Activated CD4-positive, alpha-beta T cell treated with anti-CD3 and anti-CD28 coated beads for 48 hours (primary cell): Measurements from ENCODE around the gene MITF.
"Not testable (repeated sequence)": the region's sequence is repeated elsewhere in the genome, so short reads cannot be mapped to it uniquely, and the experiment has no call there.

Experiments used
- DNase-seq: peaks from one replicate; pipeline ENCODE4 v3.0.0-alpha.2; 2020

The MITF gene

GRCh38 chr3:69879051-69879450 lies 139.8 kb downstream of the MITF start:
- DNase-seq, result no peak

- no peak for DNase-seq
Observed at GRCh38 chr3:69880069-69880640, 140.9 kb downstream of the MITF start.

- DNase-seq, result no peak
Observed at GRCh38 chr3:69881051-69881450, 141.8 kb downstream of the MITF start.

DNA sequence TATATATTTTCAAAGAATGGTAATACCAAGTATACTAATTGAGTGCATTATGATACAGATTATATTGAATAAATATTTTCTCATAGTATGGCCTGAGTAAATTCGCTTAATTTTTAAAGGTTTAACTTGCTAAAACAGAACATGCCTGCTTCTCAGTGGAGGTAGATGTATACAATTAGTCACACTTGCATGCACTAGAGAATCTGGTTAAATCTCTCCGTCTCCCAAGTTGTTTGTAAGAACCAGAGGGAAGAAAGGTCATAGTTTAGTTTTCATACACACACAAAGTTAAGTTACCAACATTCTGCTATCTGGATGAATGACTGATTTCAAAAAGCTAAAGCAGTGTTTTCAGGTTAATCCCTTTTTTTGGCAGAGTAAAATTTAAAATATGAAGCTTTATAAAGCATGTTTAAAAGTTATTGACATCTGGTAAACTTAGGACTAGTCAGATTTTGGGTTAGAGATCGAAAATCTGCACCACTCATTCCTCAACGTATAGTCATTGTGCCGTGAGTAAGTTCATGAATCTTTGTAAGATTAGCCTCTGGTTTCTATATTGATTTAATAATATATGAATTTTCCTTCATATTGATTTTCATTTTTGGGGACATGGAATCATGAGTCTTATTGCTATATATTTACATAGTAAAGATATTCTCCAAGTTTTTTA lies 142.6 kb downstream of the MITF start:
- no peak for DNase-seq

DNA sequence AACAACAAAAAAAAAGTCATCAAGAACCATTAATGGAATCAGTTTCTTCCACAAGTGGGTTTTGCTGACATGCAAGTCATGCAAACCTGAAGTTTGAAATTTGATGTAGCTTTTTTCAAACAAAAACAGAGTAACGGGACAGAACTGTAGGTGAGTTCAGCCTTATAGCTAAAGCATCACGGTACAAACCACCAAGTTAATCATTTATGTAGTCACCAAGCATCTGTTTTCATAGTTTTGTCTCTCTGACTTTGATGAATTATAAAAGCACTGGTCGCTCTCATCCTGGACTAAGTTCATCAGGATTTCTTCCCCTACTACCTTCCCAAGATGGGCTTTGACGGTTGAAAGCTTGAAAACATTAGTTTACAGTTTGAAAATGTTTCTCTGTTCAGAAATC lies 143.3 kb downstream of the MITF start:
- DNase-seq, result no peak

DNA sequence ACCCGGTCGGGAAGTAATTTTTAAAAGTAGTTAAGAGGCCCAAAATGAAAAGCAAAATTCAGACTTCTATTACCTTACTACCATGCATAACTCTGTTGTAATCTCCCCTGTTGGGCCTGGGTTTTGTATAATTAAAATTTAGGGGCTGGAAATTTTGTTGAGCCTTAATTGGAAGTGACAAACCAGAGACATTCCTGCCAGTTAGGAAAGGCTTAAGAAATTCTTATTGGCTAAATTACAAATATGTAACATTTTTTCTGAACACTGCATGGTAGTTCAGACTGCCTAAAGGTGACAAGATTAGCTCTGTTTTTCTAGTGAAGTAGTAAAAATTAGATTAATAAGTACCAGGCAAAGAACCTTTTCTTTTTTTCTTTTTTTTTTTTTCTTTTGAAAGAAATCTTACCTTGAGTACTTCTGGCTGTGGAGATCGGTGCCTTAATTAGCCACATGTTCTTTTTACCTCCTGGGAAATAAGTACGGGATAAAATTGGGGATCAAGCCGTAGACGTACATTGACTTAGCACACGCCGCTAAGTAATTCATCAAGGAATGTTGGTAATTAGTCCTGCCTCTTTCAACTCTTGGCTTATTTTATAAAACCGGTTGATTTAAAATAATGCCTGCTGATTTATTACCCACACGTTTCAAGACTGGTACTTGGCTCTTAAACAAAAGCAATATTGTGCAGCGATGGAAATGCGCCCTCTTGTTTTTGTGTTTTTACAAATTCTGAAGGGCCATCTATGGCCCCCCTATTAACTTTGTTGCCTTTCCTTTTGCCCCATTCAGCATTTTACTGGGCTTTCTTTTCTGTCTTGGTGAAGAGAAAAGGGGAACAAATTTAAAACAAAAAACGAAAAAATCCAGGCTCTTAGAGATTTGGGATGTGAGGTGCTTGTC lies 149.0 kb downstream of the MITF start:
- no peak for DNase-seq

GRCh38 chr3:69888943-69889315 lies 149.7 kb downstream of the MITF start:
- DNase-seq, result no peak

GRCh38 chr3:69890084-69890483 lies 150.8 kb downstream of the MITF start:
- DNase-seq, result peak; percentile 26

DNA sequence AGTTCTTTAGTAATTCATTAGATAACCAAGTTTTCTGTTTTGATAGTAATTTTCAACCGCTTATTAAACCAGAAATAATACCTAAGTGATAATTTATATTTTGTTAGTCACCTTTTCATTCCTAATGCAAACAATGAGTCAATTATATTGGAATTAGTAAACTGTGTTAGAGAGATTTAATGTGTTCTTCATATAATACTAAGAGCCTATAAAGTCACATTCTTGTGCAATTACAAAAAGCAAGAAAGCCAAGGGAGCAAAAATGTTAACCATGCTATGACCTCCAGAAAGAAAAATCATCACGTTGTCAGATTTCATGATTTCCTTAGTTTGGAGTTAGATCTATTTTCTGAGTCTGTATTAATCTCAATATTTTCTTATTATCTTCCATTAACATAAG lies 151.4 kb downstream of the MITF start:
- DNase-seq, result no peak

- no peak for DNase-seq
Observed at GRCh38 chr3:69892706-69893105, 153.4 kb downstream of the MITF start.

- no peak for DNase-seq
Observed at GRCh38 chr3:69893274-69893673, 154.0 kb downstream of the MITF start.

GRCh38 chr3:69896095-69896494 lies 156.8 kb downstream of the MITF start:
- no peak for DNase-seq

- DNase-seq, result no peak
Observed at GRCh38 chr3:69900331-69900730, 161.1 kb downstream of the MITF start.

DNA sequence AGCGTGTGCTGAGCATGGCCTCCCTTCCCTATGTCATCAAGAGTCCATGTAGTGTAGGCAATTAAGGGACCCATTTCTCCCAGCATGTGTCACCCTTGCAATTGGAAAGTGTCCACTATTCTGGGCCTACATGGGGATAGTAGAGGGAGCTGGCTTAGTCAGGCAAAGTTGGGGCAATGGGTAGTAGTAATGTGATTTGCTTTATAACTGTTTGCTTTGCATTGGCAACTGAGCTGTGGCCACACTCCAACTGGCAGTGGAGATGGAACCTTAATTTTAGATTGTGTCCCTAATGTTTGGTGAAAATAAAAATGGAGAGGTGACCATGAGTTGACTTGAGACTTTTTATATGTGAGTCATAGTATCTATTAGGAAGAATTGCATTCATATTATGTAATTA lies 162.5 kb downstream of the MITF start:
- DNase-seq, result no peak

GRCh38 chr3:69902386-69902785 lies 163.1 kb downstream of the MITF start:
- DNase-seq, result no peak

DNA sequence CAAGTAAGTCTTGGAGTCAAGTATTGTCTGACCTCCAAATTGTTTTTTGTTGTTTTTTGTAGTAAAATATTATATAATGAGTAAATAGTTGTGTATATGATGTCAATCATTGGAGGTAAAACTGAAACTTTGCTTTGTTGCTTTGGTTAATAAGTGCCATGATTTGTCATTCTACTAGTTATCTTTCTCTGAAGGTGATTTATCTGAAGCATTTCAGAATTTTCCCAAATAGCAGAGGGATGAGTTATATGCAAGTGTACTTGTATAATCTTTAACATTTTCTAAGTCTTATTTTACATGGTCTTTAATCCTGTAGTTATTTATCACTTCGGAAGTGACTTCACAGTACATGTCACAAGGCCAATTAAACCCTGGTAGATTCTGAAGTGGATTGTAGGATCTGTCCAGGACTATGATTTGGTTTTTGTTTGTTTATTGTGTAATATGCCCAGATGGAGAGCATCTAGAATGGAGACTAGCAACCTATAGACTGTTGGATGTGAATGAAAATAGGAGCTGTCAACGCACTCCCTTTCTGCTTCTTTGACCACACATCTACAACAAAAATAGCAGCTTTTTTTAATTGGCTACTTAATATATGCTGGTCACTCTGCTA lies 167.2 kb downstream of the MITF start:
- DNase-seq, result no peak

DNA sequence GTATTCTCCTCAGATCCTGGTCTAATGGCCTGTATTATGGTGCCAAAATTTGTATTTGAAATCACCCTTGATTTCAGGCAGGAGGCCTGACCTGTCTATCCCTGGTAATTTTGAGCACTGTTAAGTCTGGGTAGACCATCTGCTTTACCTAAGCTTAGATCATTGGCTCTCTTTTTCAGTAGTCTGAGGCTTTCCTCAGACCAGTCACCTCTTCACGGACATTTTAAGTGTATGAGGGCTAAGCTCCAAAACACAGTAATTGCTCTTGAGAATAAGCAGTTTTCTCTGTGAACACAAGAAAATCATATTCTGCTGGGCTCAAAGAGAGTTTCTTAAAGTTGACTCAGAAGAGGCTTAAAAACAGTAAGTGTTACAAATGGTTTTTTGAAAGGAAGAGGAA lies 168.3 kb downstream of the MITF start:
- no peak for DNase-seq

GRCh38 chr3:69909859-69910258 lies 170.6 kb downstream of the MITF start:
- not testable (repeated sequence) for DNase-seq

DNA sequence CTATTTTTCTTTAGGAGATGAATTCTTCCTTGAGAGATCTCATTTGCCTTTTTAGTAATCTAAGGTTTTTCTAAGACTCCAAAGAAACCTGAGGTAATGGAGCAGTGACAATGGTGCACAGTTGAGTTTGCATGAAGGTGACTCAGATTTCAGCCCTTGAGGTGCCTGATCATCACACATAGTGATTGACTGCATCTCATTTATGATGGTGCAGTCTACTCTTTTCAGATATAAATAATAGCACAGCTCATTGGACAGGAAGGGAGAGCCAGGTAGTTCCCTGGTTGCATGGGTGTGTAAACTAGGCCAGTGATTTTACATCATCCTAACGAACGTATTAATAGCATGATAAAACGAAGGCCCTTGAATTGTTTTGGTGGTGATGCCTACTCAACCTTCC lies 174.2 kb downstream of the MITF start:
- no peak for DNase-seq

GRCh38 chr3:69914395-69914794 lies 175.1 kb downstream of the MITF start:
- DNase-seq, result no peak

- DNase-seq, result no peak
Observed at GRCh38 chr3:69915726-69916125, 176.5 kb downstream of the MITF start.

GRCh38 chr3:69920009-69920408 lies 180.7 kb downstream of the MITF start:
- DNase-seq, result not testable (repeated sequence)

GRCh38 chr3:69921651-69922050 lies 182.4 kb downstream of the MITF start:
- no peak for DNase-seq
